K562 (cell line): ENCODE measurements around the gene RPL35. TPM values are rescaled to one million over a fixed set of nuclear protein-coding genes. Genes with fewer than 3 reads are reported as not detected.

Source experiments
- ARID2 ChIP-seq: fragments of 450-650 bp; IDR thresholded peaks from 2 replicates; pipeline ENCODE4 v1.6.1; 2017; ENCODE audit warnings: antibody characterized with exemption, mild to moderate bottlenecking
- ASH1L ChIP-seq: fragments of 450-650 bp; IDR thresholded peaks from 2 replicates; pipeline ENCODE4 v1.6.1; 2018; ENCODE audit warnings: borderline replicate concordance, mild to moderate bottlenecking, low read depth; ENCODE audit not compliant: partially characterized antibody
- CREM ChIP-seq: IDR thresholded peaks from 2 replicates; pipeline ENCODE4 v1.6.1; 2014; ENCODE audit warnings: antibody characterized with exemption, low read depth
- DPF2 ChIP-seq: fragments of 450-650 bp; IDR thresholded peaks from 2 replicates; pipeline ENCODE4 v1.6.1; 2016
- KAT2B ChIP-seq: IDR thresholded peaks from one replicate; pipeline ENCODE4 v1.6.1; 2012; ENCODE audit warnings: low read depth, mild to moderate bottlenecking, control low read depth, inconsistent platforms, low read length, moderate library complexity
- MAZ ChIP-seq, 2 experiments: fragments of 450-650 bp in 1 of 2; sonication (generic) in 1 of 2; formaldehyde crosslinking; IDR thresholded peaks in 1 of 2; conservative IDR thresholded peaks in 1 of 2; 2 replicates each; pipeline versions ENCODE4 v1.4.0 to v1.5.0; 2020; ENCODE audit warnings: mild to moderate bottlenecking in 1 of 2, missing genetic modification reagents in 1 of 2
- POLR2H ChIP-seq: IDR thresholded peaks from 2 replicates; pipeline ENCODE4 v1.6.1; 2016; ENCODE audit warnings: missing genetic modification characterization, low read depth, mild to moderate bottlenecking, control low read depth, missing compliant biosample characterization, moderate library complexity
- SMARCE1 ChIP-seq: fragments of 450-650 bp; IDR thresholded peaks from 2 replicates; pipeline ENCODE4 v1.7.1; 2016; ENCODE audit warnings: mild to moderate bottlenecking
- STAT5A ChIP-seq: IDR thresholded peaks from 2 replicates; pipeline ENCODE4 v1.6.1; 2012; ENCODE audit warnings: low read length, inconsistent platforms, borderline replicate concordance
- ZC3H11A ChIP-seq: IDR thresholded peaks from 2 replicates; pipeline ENCODE4 v1.6.1; 2012; ENCODE audit warnings: low read depth, low read length, improper control_type of control experiment
- ZNF140 ChIP-seq: fragments of 250-450 bp; sonication (Bioruptor Pico); IDR thresholded peaks from 2 replicates; pipeline ENCODE4 v1.8.0; 2021; ENCODE audit warnings: moderate library complexity, mild to moderate bottlenecking, inconsistent platforms
- ZNF184 ChIP-seq: sonication (generic); formaldehyde crosslinking; IDR thresholded peaks from 2 replicates; pipeline ENCODE4 v1.5.0; 2020; ENCODE audit warnings: missing genetic modification reagents
- ZNF282 ChIP-seq: sonication (generic); formaldehyde crosslinking; IDR thresholded peaks from 2 replicates; pipeline ENCODE4 v1.8.1; 2023; ENCODE audit warnings: missing genetic modification reagents
- ZNF3 ChIP-seq: fragments of 250-450 bp; sonication (Bioruptor Pico); IDR thresholded peaks from 2 replicates; pipeline ENCODE4 v1.5.0; 2021; ENCODE audit warnings: mild to moderate bottlenecking, moderate library complexity
- ZNF444 ChIP-seq: fragments of 250-450 bp; sonication (Bioruptor Pico); IDR thresholded peaks from 2 replicates; pipeline ENCODE4 v1.4.0; 2020; ENCODE audit warnings: mild to moderate bottlenecking, moderate library complexity
- ZNF77 ChIP-seq: fragments of 250-450 bp; sonication (Bioruptor Pico); IDR thresholded peaks from 2 replicates; pipeline ENCODE4 v1.5.0; 2020
- ZNF780A ChIP-seq: fragments of 250-450 bp; sonication (Bioruptor Pico); IDR thresholded peaks from 2 replicates; pipeline ENCODE4 v1.5.0; 2021; ENCODE audit warnings: mild to moderate bottlenecking
- ZZZ3 ChIP-seq: fragments of 450-650 bp; IDR thresholded peaks from 2 replicates; pipeline ENCODE4 v1.6.1; 2016; ENCODE audit warnings: antibody characterized with exemption, mild to moderate bottlenecking, moderate library complexity
- polyA plus RNA-seq, 8 experiments: library from polyadenylated mRNA; depleted of rRNA in 4 of 8; stranded (reverse) in 5 of 8; unstranded in 3 of 8; fragments of >200 nt; fragmentation: Nextera tagmentation in 2 of 8; fragmentation: Illumina TruSeq in 1 of 8; extraction: Ambion mirVana in 2 of 8; extraction: Trizol in 1 of 8; gene quantifications; 2 replicates each; pipeline versions ENCODE4 v1.2.1 to v1.2.3, GENCODE V29; 2011 to 2014; ENCODE audit warnings: inconsistent platforms in 1 of 8, missing spikeins in 1 of 8
- total RNA-seq, 7 experiments: library from RNA; depleted of rRNA in 6 of 7; stranded (reverse); fragments of >200 nt in 6 of 7; fragmentation: Illumina TruSeq in 2 of 7; extraction: Trizol in 2 of 7; gene quantifications; 2 replicates each; pipeline versions ENCODE4 v1.2.1 to v1.2.3, GENCODE V29; 2011 to 2021; ENCODE audit warnings: low replicate concordance in 1 of 7
- TF ChIP-seq, protein P1 (sequence below): IDR thresholded peaks from 2 replicates; pipeline ENCODE4 v1.6.1; 2012; ENCODE audit warnings: low read depth, low read length, improper control_type of control experiment, borderline replicate concordance
- TF ChIP-seq, protein P2 (sequence below): fragments of 250-450 bp; sonication (Bioruptor Pico); IDR thresholded peaks from 2 replicates; pipeline ENCODE4 v1.4.0; 2020
- TF ChIP-seq, protein P3 (sequence below): fragments of 450-650 bp; formaldehyde crosslinking; IDR thresholded peaks from 2 replicates; pipeline ENCODE4 v1.4.0; 2020; ENCODE audit warnings: mild to moderate bottlenecking
- TF ChIP-seq, protein P4 (sequence below), 3 experiments: fragments of 200-800 bp in 1 of 3; fragments of 250-450 bp in 1 of 3; fragments of 450-650 bp in 1 of 3; sonication (Bioruptor Pico) in 1 of 3; sonication (Bioruptor generic) in 1 of 3; formaldehyde crosslinking in 1 of 3; IDR thresholded peaks; 2 replicates each; pipeline versions ENCODE4 v1.6.1 to v1.8.0; 2016 to 2022; ENCODE audit warnings: mild to moderate bottlenecking in 2 of 3, missing genetic modification characterization in 2 of 3, missing compliant biosample characterization in 1 of 3, moderate library complexity in 1 of 3

Gene RPL35
- total and polyA plus RNA-seq, 9 of the 15 experiments (the other 6 are each of a cell fraction or from before 2014, with no cell fraction given) = 1,755 to 5,101 (median 3,405) TPM

DNA sequence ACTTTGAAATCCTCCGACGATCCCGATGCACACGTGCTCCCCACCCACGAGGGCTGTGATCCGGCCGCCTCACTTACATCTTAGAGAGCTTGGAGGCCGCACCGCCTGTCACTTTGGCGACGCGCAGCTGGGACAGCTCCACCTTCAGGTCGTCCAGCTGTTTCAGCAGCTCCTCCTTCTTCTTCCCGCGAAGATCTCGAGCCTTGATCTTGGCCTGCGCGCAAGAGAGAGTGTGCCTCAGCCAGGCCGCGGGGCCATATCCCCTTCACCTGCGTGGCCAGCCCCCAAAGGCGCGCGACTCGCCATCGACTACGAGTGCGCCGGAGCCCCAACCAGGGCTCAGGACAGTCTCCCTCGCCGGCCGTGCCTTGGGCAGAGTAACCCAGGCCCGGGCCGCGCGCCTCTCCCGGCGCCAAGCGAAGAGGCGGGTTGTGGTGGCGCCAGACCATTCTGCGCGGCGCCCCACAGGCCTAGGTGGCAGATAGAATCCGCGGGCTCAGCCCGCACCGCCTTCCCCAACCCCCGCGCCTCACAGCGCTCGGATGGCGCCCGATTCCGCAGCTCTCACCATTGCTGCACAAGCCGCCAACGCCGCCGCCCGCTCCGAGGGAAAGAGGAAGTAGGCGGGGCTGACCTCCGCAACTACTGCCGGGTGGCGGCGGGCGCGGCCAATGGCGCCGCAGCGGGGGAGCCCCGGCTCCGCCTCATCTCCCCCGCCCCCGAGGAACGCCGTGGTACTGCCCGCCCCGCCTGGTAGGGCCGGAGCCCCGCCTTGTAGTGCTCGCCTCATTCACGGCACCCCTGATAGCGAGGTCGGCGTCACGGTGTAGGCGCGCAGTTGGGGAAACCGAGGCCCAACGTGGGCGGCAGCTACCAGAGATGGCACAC is at the start of gene RPL35, which contains the start of gene ARPC5L (continued):
- TF ChIP-seq ZNF140 (CRISPR knock-in tag) (no peak), ZNF444 (no peak), ZNF3 (CRISPR knock-in tag) (no peak), STAT5A (no peak), ZNF780A (CRISPR knock-in tag) (no peak), MAZ (CRISPR knock-in tag; conservative IDR thresholded peaks at IDR 0.05 in 1 of 2, IDR thresholded peaks at IDR 0.05 in 1 of 2) (peak; percentile 93 to 94), POLR2H (tag) (no peak), CREM (peak; percentile 63), ZNF184 (CRISPR knock-in tag) (no peak), KAT2B (no peak), SMARCE1 (no peak), DPF2 (no peak), ZZZ3 (no peak), ZNF77 (CRISPR knock-in tag) (no peak), ZNF282 (CRISPR knock-in tag) (no peak), ZC3H11A (no peak), ASH1L (no peak), ARID2 (no peak)
- TF ChIP-seq, protein P1, sequence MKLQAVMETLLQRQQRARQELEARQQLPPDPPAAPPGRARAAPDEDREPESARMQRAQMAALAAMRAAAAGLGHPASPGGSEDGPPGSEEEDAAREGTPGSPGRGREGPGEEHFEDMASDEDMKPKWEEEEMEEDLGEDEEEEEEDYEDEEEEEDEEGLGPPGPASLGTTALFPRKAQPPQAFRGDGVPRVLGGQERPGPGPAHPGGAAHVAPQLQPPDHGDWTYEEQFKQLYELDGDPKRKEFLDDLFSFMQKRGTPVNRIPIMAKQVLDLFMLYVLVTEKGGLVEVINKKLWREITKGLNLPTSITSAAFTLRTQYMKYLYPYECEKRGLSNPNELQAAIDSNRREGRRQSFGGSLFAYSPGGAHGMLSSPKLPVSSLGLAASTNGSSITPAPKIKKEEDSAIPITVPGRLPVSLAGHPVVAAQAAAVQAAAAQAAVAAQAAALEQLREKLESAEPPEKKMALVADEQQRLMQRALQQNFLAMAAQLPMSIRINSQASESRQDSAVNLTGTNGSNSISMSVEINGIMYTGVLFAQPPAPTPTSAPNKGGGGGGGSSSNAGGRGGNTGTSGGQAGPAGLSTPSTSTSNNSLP = no peak
- TF ChIP-seq, protein P2, sequence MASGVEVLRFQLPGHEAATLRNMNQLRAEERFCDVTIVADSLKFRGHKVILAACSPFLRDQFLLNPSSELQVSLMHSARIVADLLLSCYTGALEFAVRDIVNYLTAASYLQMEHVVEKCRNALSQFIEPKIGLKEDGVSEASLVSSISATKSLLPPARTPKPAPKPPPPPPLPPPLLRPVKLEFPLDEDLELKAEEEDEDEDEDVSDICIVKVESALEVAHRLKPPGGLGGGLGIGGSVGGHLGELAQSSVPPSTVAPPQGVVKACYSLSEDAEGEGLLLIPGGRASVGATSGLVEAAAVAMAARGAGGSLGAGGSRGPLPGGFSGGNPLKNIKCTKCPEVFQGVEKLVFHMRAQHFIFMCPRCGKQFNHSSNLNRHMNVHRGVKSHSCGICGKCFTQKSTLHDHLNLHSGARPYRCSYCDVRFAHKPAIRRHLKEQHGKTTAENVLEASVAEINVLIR (CRISPR knock-in tag) = no peak
- TF ChIP-seq, protein P3, sequence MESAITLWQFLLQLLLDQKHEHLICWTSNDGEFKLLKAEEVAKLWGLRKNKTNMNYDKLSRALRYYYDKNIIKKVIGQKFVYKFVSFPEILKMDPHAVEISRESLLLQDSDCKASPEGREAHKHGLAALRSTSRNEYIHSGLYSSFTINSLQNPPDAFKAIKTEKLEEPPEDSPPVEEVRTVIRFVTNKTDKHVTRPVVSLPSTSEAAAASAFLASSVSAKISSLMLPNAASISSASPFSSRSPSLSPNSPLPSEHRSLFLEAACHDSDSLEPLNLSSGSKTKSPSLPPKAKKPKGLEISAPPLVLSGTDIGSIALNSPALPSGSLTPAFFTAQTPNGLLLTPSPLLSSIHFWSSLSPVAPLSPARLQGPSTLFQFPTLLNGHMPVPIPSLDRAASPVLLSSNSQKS (CRISPR knock-in tag) = no peak
- TF ChIP-seq, protein P4, sequence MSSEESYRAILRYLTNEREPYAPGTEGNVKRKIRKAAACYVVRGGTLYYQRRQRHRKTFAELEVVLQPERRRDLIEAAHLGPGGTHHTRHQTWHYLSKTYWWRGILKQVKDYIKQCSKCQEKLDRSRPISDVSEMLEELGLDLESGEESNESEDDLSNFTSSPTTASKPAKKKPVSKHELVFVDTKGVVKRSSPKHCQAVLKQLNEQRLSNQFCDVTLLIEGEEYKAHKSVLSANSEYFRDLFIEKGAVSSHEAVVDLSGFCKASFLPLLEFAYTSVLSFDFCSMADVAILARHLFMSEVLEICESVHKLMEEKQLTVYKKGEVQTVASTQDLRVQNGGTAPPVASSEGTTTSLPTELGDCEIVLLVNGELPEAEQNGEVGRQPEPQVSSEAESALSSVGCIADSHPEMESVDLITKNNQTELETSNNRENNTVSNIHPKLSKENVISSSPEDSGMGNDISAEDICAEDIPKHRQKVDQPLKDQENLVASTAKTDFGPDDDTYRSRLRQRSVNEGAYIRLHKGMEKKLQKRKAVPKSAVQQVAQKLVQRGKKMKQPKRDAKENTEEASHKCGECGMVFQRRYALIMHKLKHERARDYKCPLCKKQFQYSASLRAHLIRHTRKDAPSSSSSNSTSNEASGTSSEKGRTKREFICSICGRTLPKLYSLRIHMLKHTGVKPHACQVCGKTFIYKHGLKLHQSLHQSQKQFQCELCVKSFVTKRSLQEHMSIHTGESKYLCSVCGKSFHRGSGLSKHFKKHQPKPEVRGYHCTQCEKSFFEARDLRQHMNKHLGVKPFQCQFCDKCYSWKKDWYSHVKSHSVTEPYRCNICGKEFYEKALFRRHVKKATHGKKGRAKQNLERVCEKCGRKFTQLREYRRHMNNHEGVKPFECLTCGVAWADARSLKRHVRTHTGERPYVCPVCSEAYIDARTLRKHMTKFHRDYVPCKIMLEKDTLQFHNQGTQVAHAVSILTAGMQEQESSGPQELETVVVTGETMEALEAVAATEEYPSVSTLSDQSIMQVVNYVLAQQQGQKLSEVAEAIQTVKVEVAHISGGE (CRISPR knock-in tag; IDR thresholded peaks at IDR 0.05) = peak in 2 of 3 experiments; percentile 5 to 76; a peak in 2 of 6 replicates
